ENCODE results near the gene P3H1.
"Not testable (repeated sequence)": the region's sequence is repeated elsewhere in the genome, so short reads cannot be mapped to it uniquely, and the experiment has no call there.

The P3H1 gene, protein sequence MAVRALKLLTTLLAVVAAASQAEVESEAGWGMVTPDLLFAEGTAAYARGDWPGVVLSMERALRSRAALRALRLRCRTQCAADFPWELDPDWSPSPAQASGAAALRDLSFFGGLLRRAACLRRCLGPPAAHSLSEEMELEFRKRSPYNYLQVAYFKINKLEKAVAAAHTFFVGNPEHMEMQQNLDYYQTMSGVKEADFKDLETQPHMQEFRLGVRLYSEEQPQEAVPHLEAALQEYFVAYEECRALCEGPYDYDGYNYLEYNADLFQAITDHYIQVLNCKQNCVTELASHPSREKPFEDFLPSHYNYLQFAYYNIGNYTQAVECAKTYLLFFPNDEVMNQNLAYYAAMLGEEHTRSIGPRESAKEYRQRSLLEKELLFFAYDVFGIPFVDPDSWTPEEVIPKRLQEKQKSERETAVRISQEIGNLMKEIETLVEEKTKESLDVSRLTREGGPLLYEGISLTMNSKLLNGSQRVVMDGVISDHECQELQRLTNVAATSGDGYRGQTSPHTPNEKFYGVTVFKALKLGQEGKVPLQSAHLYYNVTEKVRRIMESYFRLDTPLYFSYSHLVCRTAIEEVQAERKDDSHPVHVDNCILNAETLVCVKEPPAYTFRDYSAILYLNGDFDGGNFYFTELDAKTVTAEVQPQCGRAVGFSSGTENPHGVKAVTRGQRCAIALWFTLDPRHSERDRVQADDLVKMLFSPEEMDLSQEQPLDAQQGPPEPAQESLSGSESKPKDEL

DNA sequence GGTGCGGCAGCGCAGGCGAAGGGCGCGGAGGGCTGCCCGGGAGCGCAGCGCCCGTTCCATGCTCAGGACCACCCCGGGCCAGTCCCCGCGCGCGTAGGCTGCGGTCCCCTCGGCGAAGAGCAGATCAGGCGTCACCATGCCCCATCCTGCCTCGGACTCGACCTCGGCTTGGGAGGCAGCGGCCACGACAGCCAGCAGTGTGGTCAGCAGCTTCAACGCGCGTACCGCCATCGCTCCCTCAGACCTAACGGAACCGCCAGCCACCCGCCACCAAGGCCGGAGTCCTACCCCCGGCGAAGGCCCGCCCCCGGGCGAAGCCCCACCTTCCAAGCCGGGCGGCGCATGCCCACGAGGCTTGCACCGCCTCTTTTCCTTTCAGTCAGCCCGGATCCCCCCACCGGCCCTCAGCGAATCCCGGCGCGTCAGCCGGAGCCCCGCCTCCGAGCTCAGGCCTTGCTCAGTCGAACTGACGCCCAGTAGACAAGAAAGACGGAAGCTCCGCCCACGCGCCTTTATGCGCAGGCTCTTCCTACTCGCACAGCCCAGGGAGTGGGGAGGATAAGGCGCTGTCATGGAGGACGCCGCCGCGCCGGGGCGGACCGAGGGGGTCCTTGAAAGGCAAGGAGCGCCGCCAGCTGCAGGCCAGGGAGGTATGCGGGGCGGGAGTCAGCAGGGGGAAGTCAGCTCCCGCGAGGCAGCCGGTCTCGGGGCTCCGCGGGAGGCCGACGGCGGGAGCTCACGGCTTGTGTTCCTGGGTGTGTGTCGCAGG is at the start of gene P3H1, which contains the start of gene C1orf50:
TSS of gene P3H1 (minus strand) at position 288 of the 769 bp plus-strand sequence. CDS start at position 231, 57 bp downstream.
TSS of gene C1orf50 (plus strand) at position 509 of the 769 bp plus-strand sequence. CDS start at position 572, 63 bp downstream.
- DNase-seq: peak; percentile 99

DNA sequence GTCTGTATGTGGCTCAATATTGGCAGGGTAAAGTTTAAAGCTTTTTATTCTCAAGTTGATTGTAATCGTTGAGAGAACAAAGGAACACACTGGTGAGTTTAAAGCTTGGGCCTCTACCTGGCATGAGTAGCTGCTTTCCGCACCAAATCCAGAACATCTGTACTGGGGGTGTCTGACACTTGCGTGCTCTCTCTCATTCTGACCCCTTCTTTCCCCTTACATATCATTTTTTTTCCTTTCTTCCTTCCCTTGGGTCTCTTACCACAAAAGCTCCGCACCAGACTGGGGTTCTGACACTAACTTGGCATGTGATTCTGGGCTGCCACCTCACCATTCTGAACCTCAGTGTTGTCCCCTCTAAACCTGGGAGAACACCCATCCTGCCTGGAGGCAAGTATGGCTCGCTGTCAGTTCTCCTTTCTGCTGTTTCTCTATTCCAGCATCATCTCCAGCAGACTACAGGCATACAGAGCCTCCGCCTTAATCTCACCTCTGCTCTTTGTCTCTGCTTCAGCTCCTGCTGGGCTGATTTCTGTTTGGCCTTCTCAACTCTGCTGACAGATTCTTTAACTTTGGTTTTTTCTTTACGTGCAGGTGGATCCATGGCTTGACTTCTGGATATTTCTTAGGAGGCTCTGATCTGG is 49.2 kb upstream of the P3H1 start:
- peak; percentile 2 for DNase-seq

DNA sequence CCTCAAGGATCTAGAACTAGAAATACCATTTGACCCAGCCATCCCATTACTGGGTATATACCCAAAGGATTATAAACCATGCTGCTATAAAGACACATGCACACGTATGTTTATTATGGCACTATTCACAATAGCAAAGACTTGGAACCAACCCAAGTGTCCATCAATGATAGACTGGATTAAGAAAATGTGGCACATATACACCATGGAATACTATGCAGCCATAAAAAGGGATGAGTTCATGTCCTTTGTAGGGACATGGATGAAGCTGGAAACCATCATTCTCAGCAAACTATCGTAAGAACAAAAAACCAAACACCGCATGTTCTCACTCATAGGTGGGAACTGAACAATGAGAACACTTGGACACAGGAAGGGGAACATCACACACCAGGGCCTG is 48.0 kb upstream of the P3H1 start:
- DNase-seq: not testable (repeated sequence)

DNA sequence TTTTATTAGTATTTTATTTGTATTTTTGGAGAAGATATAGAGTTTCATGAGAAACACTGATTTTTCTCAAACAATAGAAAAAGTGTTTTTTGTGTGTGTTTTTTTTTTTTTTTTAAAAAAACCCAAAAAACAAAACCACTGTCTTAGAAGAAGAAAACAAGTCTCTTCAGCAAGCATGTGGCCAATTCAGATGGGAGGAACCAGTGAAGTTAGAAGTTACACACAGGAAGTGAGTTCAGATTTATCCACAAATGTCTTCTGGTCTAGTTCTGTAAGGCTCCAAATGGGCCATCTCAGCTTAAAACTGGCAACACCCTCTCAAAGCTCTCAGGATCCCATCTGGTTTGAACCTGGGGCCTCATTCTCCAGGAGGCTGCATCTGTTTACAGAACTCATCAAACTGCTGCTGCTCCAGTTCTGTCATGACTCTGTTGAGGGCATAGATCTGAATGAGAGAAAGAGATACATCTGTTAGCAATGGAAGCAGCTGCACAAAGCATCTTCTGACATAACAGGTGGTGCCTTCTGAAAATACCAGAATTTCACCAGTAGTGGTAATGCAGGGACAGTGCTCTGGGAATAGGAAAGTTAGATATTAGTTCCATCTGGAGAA is 40.3 kb upstream of the P3H1 start:
- DNase-seq: no peak

DNA sequence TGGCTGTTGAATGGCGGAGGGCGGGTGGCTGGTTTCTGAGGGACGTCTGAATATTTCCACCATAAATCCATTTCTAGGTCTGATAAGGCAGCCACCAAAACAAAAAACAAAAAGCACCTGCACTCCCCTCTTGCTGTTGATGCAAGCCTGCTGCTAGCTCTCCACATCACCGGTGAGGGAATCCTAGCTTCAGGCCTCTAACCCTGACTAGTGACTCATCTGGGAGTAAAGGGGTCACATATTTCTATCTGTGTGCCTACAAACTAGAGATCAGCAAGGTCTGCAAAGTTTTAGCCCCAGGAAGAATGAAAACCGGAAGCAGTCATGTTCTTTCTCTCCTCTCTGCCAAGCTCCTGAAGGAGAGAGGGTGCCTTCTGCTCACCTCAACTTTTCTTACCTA is 39.8 kb upstream of the P3H1 start:
- no peak for DNase-seq

DNA sequence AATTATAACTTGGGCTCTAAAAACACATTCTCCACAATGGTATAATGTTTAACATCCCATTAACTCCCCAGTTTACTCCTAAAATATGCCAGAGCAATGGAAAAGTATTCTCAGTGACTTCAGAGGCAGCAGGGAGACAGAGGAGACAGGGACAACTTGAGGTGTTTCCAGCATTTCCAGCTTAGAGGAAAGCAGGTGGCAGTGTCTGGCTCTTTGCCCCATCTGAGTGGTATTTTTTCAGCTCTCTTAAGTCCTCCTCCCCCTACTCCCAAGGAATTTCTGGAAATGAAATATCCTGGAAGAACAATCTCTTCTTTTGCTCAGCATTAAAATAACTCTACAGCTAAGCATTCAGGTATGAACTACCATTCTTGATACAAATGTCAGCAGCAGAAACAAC is 39.3 kb upstream of the P3H1 start:
- DNase-seq: no peak

DNA sequence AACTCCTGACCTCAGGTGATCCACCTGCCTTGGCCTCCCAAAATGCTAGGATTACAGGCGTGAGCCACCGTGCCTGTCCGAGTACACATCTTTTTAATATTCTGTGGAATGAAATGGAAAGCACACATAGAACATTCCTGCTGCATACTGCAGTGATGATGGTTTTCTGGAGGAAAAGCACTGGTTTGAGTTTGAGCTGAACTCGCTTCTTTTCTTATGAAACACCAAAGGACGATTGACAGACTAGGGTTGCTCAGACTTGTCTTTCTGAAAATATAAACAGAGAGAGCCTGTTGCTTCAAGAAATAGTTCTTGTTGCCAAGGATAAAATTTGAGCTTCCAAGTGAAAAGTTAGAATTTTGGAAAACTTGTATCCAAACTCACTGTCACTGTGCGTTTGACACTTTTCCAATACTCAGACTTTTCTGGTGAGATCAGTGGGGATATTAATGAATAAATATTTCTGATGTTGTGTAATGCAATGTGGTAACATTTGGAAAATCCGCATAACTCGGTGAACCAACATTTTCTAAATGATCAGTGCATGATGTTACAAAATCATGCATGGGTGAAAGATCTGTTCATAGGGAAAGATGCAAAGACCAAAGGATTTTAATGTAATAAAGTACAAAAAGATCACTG is 35.1 kb upstream of the P3H1 start:
- DNase-seq: peak; percentile 61

DNA sequence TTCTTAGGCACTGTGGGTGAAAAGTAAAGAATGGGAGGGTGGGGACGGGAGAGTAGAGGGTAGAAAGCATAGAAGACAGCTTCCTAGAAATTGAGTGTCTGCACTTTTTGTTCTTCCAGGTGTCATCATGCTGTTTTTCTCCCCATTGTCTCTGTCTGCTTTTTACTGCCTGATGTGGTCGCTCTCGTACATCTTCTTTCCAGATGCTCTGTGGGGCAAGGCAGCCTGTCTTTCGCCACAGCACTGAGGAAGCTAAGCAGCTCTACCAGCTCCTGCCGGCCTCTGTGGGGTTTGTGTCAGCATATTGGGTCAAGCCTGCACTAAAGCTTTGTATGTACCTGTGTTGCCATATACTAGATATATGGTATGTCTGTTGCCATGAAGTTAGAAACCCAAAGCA is 31.2 kb upstream of the P3H1 start:
- DNase-seq: no peak

DNA sequence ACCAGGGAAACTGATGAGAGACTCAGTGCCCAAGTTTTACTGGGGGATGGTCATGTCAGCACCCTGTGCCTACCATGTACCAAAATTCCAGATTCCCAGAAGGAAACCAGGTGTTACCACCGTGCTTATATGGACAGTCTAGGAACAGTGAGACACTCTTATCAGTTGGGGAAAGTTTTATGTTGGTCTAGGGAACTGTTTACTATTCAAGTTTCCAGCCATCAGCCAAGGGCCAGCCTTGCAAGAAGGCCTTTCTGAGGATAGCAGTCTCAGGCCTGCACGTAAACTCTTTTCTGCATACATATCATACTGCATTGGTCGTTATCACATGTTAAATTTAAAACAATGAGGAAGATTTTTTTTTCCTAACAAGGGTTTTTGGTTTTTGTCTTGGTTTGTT is 30.6 kb upstream of the P3H1 start:
- DNase-seq: no peak

DNA sequence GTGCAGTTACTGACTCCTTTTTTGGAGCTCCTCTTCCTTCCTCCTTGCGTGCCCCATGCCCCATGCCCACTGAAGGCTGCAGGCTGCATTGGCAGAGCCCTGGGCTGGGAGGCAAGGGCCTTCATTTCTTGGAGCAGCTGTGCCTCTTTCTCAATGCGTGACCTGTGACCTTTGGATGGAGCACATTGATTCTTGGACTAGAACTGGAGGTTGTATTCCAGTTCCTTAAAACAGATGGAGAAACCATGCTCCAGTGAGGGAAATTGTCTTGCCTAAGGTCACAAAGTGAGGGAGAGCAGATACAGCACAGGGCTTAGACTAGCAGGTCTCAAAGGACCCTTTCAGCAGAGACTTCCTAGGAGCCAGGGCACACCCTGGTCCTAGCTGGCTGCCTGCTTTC is 27.0 kb upstream of the P3H1 start:
- DNase-seq: no peak

DNA sequence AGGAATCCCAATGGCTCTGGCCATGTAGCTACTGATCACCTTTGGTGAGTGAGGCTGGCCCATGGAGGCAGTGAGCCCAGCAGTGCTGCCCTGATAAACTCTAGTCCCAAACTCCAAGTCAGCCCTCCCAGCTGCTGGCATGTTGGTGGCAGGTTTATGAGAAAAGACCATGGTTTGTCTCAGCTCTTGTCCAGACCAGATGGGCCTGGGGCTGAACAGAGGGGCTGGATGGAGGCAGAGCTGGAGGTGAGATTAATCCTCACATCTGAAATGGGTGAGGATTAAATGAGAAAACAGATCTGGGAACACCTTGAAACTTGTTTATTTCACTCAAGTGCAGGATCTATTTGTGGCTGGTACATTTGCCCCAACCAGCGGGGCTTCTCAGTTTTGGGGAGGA is 21.2 kb upstream of the P3H1 start:
- no peak for DNase-seq

DNA sequence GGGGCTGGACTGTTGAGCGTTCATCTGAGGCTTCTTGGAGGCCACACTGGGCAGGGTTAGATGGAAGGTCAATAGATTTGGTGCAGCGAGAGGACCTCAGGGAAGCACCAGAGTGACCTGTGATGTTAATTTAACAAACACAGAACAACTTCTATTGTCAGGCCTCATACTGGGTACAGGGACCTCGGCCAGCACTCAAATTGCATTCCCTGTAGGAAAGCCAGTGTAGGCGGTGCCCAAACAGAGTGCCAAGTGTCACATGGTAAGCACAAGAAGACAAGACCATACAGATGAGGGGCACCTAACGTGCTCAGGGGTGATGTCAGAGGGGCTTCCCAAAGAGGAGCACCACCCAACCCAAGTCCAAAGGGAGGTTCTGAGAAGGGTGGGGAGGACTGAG is 19.3 kb upstream of the P3H1 start:
- no peak for DNase-seq

DNA sequence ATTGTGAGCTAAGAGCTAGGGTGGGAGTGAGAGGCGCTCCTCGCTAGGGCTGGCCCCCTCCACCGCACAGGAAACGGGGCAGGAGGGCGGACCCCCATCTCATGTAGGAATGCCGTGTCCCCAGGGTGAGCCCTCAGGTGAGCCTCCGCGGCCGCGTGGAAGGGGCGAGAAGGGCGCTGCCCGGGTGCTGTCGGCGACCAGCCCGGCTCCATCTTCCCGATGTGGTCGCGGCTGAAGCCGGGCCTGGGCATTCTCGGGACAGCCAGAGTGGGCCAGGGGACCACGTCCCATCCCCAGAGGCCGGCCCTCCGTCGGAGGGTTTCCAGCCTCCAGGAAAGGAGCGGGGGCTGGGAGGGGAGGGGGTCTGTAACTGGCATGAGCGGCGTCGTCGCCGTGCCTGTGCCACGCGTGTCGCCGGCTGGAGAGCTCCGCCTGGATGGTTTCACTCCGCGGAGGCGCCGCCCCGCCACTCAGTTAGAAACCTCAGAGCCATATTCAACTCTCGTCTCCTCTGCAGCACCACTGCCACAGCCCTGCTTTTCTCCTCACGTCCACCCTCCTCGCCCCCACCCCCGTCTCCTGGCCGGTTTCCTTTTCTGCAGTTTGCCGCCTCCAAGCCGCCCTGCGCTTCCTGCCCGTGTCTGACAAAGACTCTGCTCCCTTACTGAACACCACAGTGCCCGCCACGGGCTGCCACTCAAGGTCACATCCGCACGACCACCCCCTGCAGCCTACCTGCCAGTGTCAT is 18.3 kb upstream of the P3H1 start, which contains the start of gene TMEM269:
TSS of gene TMEM269 (plus strand) at position 46 of the 748 bp plus-strand sequence. CDS start 4,903 bp downstream, outside the sequence.
- DNase-seq: no peak

DNA sequence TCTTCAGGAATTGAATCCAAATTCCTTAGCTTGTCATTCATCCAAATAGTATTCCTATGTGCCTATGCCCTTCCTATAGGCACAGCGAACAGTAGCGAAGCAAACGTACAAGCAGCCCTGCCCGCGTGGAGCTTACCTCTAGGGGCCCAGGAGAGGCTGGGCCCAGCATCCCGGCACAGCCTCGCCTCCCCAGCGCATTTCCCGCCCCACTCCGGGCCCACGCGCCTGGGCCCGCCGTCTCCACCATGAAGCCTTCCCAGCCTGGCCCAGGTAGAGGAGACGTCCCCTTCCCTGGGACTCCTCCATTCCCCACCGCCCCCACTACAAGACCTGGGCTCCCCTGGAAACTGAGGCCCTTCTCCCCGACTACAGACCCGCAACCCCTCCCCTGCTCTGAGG is 17.7 kb upstream of the P3H1 start:
- no peak for DNase-seq

DNA sequence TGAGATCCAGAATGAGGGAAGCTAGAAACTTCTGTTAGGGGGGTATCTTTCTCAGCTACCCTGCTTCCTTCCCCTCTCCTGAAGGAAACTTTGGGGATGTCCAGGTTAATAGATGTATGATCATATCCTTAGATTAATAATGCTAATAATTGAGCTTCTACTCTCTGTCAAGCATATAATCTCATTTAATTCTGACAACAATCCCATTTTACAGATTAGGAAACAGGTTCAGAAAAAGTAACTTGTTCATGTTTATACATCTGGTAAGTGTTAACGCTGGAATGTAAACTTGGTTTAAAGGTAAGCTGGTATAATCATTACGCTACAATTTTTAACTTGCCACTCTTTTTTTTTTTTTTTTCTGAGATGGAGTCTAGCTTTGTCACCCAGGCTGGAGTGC is 16.3 kb upstream of the P3H1 start:
- DNase-seq: no peak

DNA sequence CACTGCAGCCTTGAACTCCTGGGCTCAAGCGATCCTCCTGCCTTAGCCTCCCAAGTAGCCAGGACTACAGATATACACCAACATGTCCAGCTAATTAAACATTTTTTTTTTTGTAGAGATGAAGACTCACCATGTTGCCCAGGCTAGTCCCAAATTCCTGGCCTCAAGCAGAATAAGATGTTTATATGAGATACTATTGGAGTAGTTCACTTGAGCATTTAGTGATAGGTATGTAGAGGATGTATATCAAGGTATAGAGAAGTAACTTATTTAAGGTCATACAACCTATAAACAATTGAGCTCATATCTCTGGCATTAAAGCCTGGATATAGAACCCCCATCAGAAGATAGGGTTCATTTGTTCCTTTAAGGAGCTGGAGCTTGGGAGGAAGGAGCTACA is 13.3 kb upstream of the P3H1 start:
- no peak for DNase-seq

DNA sequence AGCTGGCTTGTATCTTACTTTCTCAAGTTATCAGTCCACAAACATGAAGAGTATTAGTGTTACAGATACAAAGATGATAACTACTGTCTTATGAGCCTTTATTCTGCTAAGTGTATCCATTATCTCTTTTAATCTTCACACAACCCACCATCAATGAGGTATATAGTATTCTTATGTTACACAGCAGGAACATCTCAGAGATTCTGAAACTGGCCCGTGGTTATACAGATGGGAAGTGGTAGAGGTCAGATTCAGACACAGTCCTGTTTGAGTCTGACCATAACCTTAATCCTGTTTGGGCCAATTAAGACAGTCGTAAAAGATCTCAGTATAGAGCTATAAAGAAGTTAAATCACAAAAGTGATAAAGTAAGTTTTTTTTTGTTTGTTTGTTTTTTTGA is 12.9 kb upstream of the P3H1 start:
- DNase-seq: no peak

DNA sequence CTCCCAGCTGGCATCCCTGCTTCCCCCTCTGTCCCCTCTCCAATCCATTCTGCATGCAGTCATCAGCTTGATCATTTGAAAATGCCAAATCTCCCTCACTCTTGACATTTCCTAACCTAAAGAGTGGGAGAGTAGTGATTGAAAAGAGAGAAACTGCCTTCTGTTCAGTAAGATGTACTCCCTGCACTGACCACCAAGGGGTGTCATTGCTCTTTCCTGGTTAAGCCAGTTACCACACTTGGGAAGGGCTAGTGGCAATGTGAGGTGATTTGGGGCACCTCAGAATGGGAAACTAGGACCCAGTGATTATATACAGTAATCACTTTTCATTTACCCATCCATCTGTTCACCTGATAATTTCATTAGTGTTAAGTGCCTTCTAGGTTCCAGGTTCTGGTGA is 11.0 kb upstream of the P3H1 start:
- peak; percentile 27 for DNase-seq

DNA sequence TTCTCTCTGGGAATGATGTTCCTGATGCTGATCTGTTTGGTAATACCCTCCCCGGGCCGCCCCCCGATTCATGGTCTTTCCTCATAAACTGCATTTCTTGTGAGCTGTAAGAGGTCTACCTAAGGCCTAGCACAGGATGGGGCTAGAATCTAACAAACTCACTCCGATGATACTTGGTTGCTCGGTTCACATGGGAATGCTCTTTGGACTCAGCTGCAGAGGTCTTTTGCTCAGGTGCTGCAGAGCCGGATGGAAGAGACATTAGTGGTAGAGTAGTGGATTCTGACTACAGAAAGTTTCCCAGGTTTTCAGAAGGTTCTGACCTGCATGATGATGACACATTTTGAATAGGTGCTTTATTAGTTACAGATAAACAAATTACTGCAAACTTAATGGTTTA is 9.7 kb upstream of the P3H1 start:
- DNase-seq: no peak

DNA sequence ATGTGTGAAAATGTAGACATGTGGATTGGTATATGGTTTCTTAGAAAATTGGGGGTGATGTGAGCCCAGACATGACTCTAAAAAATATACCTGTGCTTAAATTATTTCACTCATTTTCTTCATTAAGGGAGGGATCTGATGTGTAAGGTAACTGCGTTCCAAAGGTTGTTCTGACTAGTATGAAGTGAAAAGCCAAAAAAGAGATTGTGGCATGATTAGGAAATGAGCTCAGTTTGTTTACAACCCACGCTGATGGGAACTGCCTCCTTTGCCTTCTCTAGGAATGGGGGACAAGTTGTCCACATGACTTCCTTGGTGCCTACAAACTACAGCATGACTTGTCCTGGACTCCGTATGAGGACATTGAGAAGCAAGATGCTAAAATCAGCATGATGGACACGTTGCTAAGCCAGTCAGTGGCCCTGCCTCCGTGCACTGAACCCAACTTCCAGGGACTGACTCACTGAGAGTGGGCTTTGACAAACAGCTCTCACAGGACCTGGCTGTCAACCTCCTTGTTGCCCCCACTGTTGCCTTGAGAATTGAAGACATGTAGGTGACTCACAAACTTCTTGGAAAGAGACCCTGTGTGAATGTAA is 8.2 kb upstream of the P3H1 start:
- no peak for DNase-seq

DNA sequence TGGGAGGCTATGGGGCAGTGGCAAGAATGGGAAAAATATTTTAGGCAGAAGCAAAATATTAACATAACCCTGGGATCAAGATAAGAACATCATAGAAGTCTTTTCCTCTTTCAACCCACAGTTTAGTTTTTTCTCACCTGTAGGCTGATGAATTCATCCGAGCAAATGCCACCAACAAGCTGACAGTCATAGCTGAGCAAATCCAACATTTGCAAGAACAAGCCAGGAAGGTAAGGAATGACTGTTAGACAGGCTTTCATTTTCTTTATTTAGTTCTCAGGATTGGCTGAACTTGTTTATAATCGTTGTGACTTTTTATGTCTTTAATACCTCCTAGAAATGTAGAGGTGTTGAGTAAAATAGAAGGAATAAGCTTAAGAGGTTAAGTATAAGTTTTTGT is 6.6 kb upstream of the P3H1 start:
- DNase-seq: no peak

All from fibroblast of skin of right biceps (primary cell).